Trophoblast cell (in vitro differentiated cells and primary cell): Measurements from ENCODE around the gene ATXN1.

Experiments used
- DNase-seq, 2 donors: peaks; one replicate each; pipeline ENCODE4 v3.0.0-alpha.2; 2016
- H2AFZ ChIP-seq: 2 replicates; pipeline ENCODE4 v1.6.1; 2013; ENCODE audit warnings: low read length, moderate library complexity, mild to moderate bottlenecking; ENCODE audit not compliant: insufficient read depth, poor library complexity
- H2AK5ac ChIP-seq: 2 replicates; pipeline ENCODE4 v1.6.1; 2013; ENCODE audit warnings: mild to moderate bottlenecking, low read length
- H2BK120ac ChIP-seq: 2 replicates; pipeline ENCODE4 v1.6.1; 2013; ENCODE audit warnings: low read length, mild to moderate bottlenecking, moderate library complexity; ENCODE audit not compliant: insufficient read depth, poor library complexity
- H2BK12ac ChIP-seq: 2 replicates; pipeline ENCODE4 v1.6.1; 2013; ENCODE audit warnings: mild to moderate bottlenecking, low read length, moderate library complexity
- H2BK5ac ChIP-seq: 2 replicates; pipeline ENCODE4 v1.6.1; 2013; ENCODE audit warnings: low read length, low read depth, moderate library complexity, mild to moderate bottlenecking; ENCODE audit not compliant: poor library complexity
- H3K14ac ChIP-seq: 2 replicates; pipeline ENCODE4 v1.6.1; 2013; ENCODE audit warnings: mild to moderate bottlenecking, low read length
- H3K18ac ChIP-seq: 2 replicates; pipeline ENCODE4 v1.6.1; 2013; ENCODE audit warnings: mild to moderate bottlenecking, low read length
- H3K23ac ChIP-seq: 2 replicates; pipeline ENCODE4 v1.6.1; 2013; ENCODE audit warnings: low read length
- H3K27ac ChIP-seq: 2 replicates; pipeline ENCODE4 v1.5.1; 2013; ENCODE audit warnings: low read depth, mild to moderate bottlenecking, inconsistent platforms, low read length, moderate library complexity
- H3K27me3 ChIP-seq: 2 replicates; pipeline ENCODE4 v1.6.1; 2013; ENCODE audit warnings: inconsistent platforms, mild to moderate bottlenecking, low read length, moderate library complexity; ENCODE audit not compliant: insufficient read depth
- H3K36me3 ChIP-seq, 2 experiments: 1 replicate in 1 of 2; 2 replicates in 1 of 2; pipeline ENCODE4 v1.6.1; 2013; ENCODE audit warnings: low read length in 2 of 2, mild to moderate bottlenecking in 2 of 2, moderate library complexity in 1 of 2; ENCODE audit not compliant: insufficient read depth in 2 of 2, control insufficient read depth in 1 of 2
- H3K4ac ChIP-seq: 2 replicates; pipeline ENCODE4 v1.6.1; 2013; ENCODE audit warnings: low read depth, mild to moderate bottlenecking, low read length, moderate library complexity
- H3K4me1 ChIP-seq, 2 experiments: 1 replicate in 1 of 2; 2 replicates in 1 of 2; pipeline ENCODE4 v1.6.1; 2013; ENCODE audit warnings: low read length in 2 of 2, mild to moderate bottlenecking in 2 of 2, moderate library complexity in 1 of 2; ENCODE audit not compliant: insufficient read depth in 2 of 2, control insufficient read depth in 1 of 2
- H3K4me2 ChIP-seq: 2 replicates; pipeline ENCODE4 v1.6.1; 2013; ENCODE audit warnings: inconsistent platforms, mild to moderate bottlenecking, low read length, moderate library complexity
- H3K4me3 ChIP-seq: 2 replicates; pipeline ENCODE4 v1.5.1; 2013; ENCODE audit warnings: mild to moderate bottlenecking, low read depth, low read length, inconsistent platforms
- H3K79me1 ChIP-seq: one replicate; pipeline ENCODE4 v1.6.1; 2013; ENCODE audit warnings: low read length
- H3K79me2 ChIP-seq: 2 replicates; pipeline ENCODE4 v1.6.1; 2013; ENCODE audit warnings: low read length, mild to moderate bottlenecking; ENCODE audit not compliant: control insufficient read depth, insufficient read depth, poor library complexity
- H3K9ac ChIP-seq: 2 replicates; pipeline ENCODE4 v1.6.1; 2013; ENCODE audit warnings: mild to moderate bottlenecking, low read length
- H3K9me3 ChIP-seq: 2 replicates; pipeline ENCODE4 v1.6.1; 2013; ENCODE audit warnings: low read depth, mild to moderate bottlenecking, control low read depth, inconsistent platforms, low read length; ENCODE audit not compliant: insufficient read depth
- H4K12ac ChIP-seq: 2 replicates; pipeline ENCODE4 v1.6.1; 2013; ENCODE audit warnings: low read depth, mild to moderate bottlenecking, low read length, moderate library complexity
- H4K8ac ChIP-seq: 2 replicates; pipeline ENCODE4 v1.6.1; 2013; ENCODE audit warnings: low read depth, mild to moderate bottlenecking, low read length, moderate library complexity
- H4K91ac ChIP-seq: one replicate; pipeline ENCODE4 v1.6.1; 2013; ENCODE audit warnings: low read depth, mild to moderate bottlenecking, low read length, moderate library complexity
- WGBS: extraction: QIAGEN DNeasy Blood & Tissue Kit; methylation state at CpG from one replicate; pipeline ENCODE4 v1.1.7; 2013; ENCODE audit warnings: missing lambda C conversion rate; ENCODE audit not compliant: insufficient read length, insufficient coverage; ENCODE audit errors: extremely low coverage; 5-methylcytosine and 5-hydroxymethylcytosine counted together

Gene ATXN1

GRCh38 chr6:16651871-16652270, 109.4 kb downstream of the ATXN1 start:
- no peak overlapping the region for H2AFZ ChIP-seq
- no peak overlapping the region for H3K4ac ChIP-seq
- no peak overlapping the region for H2AK5ac ChIP-seq
- H3K27me3 ChIP-seq, result no peaks in the 10 kb centered on the region
- no peak overlapping the region for H3K14ac ChIP-seq
- H3K18ac ChIP-seq, result no peak overlapping the region
- no peaks in the 10 kb centered on the region for H3K4me1 ChIP-seq
- no peak overlapping the region for H3K27ac ChIP-seq
- H2BK5ac ChIP-seq, result no peak overlapping the region
- WGBS, result no CpG with 5 or more reads among the region's 6 CpGs
- no peak overlapping the region for H2BK120ac ChIP-seq
- H3K23ac ChIP-seq, result no peak overlapping the region
- H3K79me1 ChIP-seq, result no peaks in the 10 kb centered on the region
- peaks cover 3 to 5% of the 10 kb centered on the region in 2 experiments for H3K36me3 ChIP-seq
- no peak overlapping the region for H4K91ac ChIP-seq
- no peaks in the 10 kb centered on the region for H3K79me2 ChIP-seq
- H3K9me3 ChIP-seq, result no peaks in the 10 kb centered on the region
- no peak overlapping the region for H2BK12ac ChIP-seq
- no peak for DNase-seq
- H3K4me2 ChIP-seq, result no peak overlapping the region
- no peak overlapping the region for H3K4me3 ChIP-seq
- H4K8ac ChIP-seq, result no peak overlapping the region
- no peak overlapping the region for H4K12ac ChIP-seq
- no peak overlapping the region for H3K9ac ChIP-seq

- Histone ChIP-seq H3K27me3 (no peaks in the 10 kb centered on the region), H4K8ac (no peak overlapping the region), H2AFZ (no peak overlapping the region), H2BK5ac (no peak overlapping the region), H3K4me3 (no peak overlapping the region), H3K4me2 (no peak overlapping the region), H3K4ac (no peak overlapping the region), H3K79me1 (no peaks in the 10 kb centered on the region), H3K36me3 (peaks cover 0 to 2% of the 10 kb centered on the region in 2 experiments), H3K9me3 (no peaks in the 10 kb centered on the region), H3K4me1 (no peaks in the 10 kb centered on the region), H3K27ac (no peak overlapping the region), H3K9ac (no peak overlapping the region), H3K18ac (no peak overlapping the region), H4K91ac (no peak overlapping the region), H2BK120ac (no peak overlapping the region), H2AK5ac (no peak overlapping the region), H3K14ac (no peak overlapping the region), H4K12ac (no peak overlapping the region), H3K79me2 (no peaks in the 10 kb centered on the region), H3K23ac (no peak overlapping the region), H2BK12ac (no peak overlapping the region)
- no peak for DNase-seq
- 100% methylated on average over 1 of the region's 5 CpGs for WGBS
Observed at GRCh38 chr6:16649890-16650289, 111.4 kb downstream of the ATXN1 start.

- H3K79me2 ChIP-seq, result no peaks in the 10 kb centered on the region
- no peaks in the 10 kb centered on the region for H3K9me3 ChIP-seq
- peaks cover 0 to 2% of the 10 kb centered on the region in 2 experiments for H3K36me3 ChIP-seq
- H2AK5ac ChIP-seq, result no peak overlapping the region
- H2BK12ac ChIP-seq, result no peak overlapping the region
- H4K12ac ChIP-seq, result no peak overlapping the region
- no peaks in the 10 kb centered on the region for H3K79me1 ChIP-seq
- H4K91ac ChIP-seq, result no peak overlapping the region
- H3K9ac ChIP-seq, result no peak overlapping the region
- no peak overlapping the region for H3K18ac ChIP-seq
- H3K4me1 ChIP-seq, result no peaks in the 10 kb centered on the region
- H3K14ac ChIP-seq, result no peak overlapping the region
- no peaks in the 10 kb centered on the region for H3K27me3 ChIP-seq
- no peak overlapping the region for H3K4me2 ChIP-seq
- no peak overlapping the region for H3K23ac ChIP-seq
- no peak overlapping the region for H2BK5ac ChIP-seq
- H3K4me3 ChIP-seq, result no peak overlapping the region
- H3K4ac ChIP-seq, result no peak overlapping the region
- H2AFZ ChIP-seq, result no peak overlapping the region
- no peak for DNase-seq
- no peak overlapping the region for H3K27ac ChIP-seq
- H4K8ac ChIP-seq, result no peak overlapping the region
- no CpG with 5 or more reads among the region's 2 CpGs for WGBS
- no peak overlapping the region for H2BK120ac ChIP-seq
Observed at GRCh38 chr6:16649241-16649640, 112.0 kb downstream of the ATXN1 start.

DNA sequence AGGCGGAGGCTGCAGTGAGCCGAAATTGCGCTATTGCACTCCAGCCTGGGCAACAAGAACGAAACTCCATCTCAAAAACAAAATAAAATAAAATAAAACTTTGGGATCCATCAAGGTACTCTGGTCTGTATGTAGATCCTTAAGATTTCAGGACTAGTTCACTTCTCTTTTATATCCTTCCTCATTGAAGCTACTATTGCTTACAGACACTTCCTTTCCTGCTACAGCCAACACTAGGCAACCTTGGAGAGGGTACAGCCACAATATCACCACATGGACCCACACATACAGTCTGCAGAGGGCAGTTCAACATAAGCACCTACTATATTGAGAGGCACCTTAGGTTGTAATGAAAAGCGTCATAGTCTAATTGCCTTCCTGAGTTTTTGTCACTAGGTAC, 113.3 kb downstream of the ATXN1 start:
- H3K4ac ChIP-seq, result no peak overlapping the region
- H4K91ac ChIP-seq, result no peak overlapping the region
- no peak overlapping the region for H3K18ac ChIP-seq
- no peak overlapping the region for H3K4me3 ChIP-seq
- H3K23ac ChIP-seq, result no peak overlapping the region
- no peak overlapping the region for H2AK5ac ChIP-seq
- no peak overlapping the region for H4K12ac ChIP-seq
- no peak overlapping the region for H2BK12ac ChIP-seq
- H4K8ac ChIP-seq, result no peak overlapping the region
- H3K36me3 ChIP-seq, result peaks cover 0 to 3% of the 10 kb centered on the region in 2 experiments
- no peaks in the 10 kb centered on the region for H3K9me3 ChIP-seq
- no CpG with 5 or more reads among the region's 5 CpGs for WGBS
- no peaks in the 10 kb centered on the region for H3K27me3 ChIP-seq
- no peak overlapping the region for H3K4me2 ChIP-seq
- no peak for DNase-seq
- no peak overlapping the region for H2AFZ ChIP-seq
- no peak overlapping the region for H3K14ac ChIP-seq
- H3K79me2 ChIP-seq, result no peaks in the 10 kb centered on the region
- H2BK5ac ChIP-seq, result no peak overlapping the region
- H3K4me1 ChIP-seq, result no peaks in the 10 kb centered on the region
- H3K27ac ChIP-seq, result no peak overlapping the region
- no peak overlapping the region for H3K9ac ChIP-seq
- H2BK120ac ChIP-seq, result no peak overlapping the region
- no peaks in the 10 kb centered on the region for H3K79me1 ChIP-seq
